Right lung (tissue), 5 donors: ENCODE data around the gene LPO. TPM values are rescaled to one million over a fixed set of nuclear protein-coding genes. Genes with fewer than 3 reads are reported as not detected.

Experiments
- DNase-seq, 2 donors: peaks; one replicate each; pipeline ENCODE4 v3.0.0-alpha.2; 2013
- polyA plus RNA-seq, 5 donors: library from polyadenylated mRNA; unstranded; fragments of 120-200 nt; gene quantifications; one replicate each; pipeline versions ENCODE4 v1.2.1 to v1.2.3, GENCODE V29; 2013; ENCODE audit warnings: inconsistent platforms in 1 of 5, low replicate concordance in 1 of 5; ENCODE audit not compliant: insufficient read length in 5 of 5, insufficient read depth in 1 of 5

The LPO gene
- polyA plus RNA-seq, 5 donors = 0.05 to 0.29 (median 0.12) TPM

DNA sequence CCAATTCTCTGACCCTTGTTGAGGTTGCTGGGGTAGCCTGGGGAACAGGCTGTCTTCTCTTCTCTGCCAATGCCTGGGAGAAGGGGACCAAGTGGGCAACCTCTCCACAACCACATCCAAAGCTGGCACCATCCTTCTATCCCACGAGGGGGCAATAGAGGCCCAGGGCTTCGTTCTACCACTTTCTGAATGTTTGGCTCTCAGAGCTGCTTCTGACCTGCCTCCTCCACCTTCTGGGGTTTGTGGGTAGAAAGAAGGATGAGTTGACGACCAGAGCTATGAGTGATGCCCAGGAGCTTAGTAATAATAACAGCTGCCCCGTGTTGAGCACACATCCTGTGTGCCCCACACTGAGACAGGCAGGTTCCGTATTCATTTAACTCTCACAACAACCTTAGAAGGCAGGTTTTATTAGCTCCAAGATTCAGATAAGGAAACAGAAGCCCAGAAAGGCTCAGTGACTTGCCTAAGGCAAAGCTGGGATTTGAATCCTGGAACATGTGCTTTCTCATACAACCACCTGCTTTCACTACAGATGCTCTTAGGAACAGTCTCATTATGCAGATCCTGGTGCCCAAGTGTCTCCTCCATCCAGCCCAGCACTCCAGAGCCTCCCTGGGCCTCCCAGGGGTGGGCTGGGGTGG is 79.2 kb downstream of the LPO start:
- DNase-seq = no peak

DNA sequence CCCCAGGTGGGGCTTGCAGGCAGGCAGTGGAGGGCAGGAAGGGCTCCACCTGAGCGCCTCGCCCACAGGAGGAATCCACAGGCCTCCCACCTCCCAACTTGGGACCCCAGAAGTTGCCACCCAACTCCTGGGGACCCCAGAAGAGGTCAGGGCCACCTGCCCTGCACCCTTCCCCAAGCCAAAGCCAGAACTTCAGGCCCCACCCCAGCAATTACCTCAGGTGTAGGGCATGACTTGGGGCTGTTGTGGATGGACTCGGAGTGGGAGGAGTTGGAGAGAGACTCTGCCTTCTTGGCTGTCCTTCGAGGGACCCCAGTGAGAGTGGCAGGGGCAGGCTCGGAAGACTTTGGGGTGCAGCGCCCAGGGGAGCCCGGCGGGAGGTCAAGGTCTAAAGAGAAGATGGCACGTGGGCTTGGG is 79.7 kb downstream of the LPO start:
- DNase-seq = no peak

Other genes starting within 250 kb of the LPO start
- gene SRSF1, start 231.3 kb upstream of the LPO start, polyA plus RNA-seq = 100 to 1,000 TPM; 279 to 434 (median 362) TPM
- 10 to 100 TPM; 51.7 to 69.2 (median 54.7) TPM for gene DYNLL2, start 155.2 kb upstream of the LPO start, polyA plus RNA-seq
- gene OR4D1, start 90.2 kb upstream of the LPO start, polyA plus RNA-seq = under 1 TPM in 3 of 5 donors, not detected in 2; 0.04 to 0.12 (median 0.04) TPM
- not detected for gene OR4D2, start 71.6 kb upstream of the LPO start, polyA plus RNA-seq
- gene EPX, start 45.9 kb upstream of the LPO start, polyA plus RNA-seq = 1 to 10 TPM in 2 of 5 donors, under 1 TPM in 3; 0.58 to 1.1 (median 0.97) TPM
- gene MKS1, start 19.3 kb upstream of the LPO start, polyA plus RNA-seq = 10 to 100 TPM; 32.7 to 44.5 (median 40.4) TPM
- 10 to 100 TPM in 2 of 5 donors, 1 to 10 TPM in 3; 5.7 to 16.2 (median 8.2) TPM for gene MPO, start 42.4 kb downstream of the LPO start, polyA plus RNA-seq
- gene TSPOAP1, start 90.2 kb downstream of the LPO start, polyA plus RNA-seq = 10 to 100 TPM; 43.0 to 63.3 (median 55.4) TPM
- 100 to 1,000 TPM; 123 to 142 (median 135) TPM for gene SUPT4H1, start 113.6 kb downstream of the LPO start, polyA plus RNA-seq
- gene RNF43, start 178.9 kb downstream of the LPO start, polyA plus RNA-seq = 10 to 100 TPM; 30.2 to 52.8 (median 47.3) TPM
- gene HSF5, start 249.8 kb downstream of the LPO start, polyA plus RNA-seq = under 1 TPM in 4 of 5 donors, not detected in 1; 0.10 to 0.14 (median 0.13) TPM